Measurements from ENCODE around the gene GRK7.

The GRK7 gene

GRCh38 chr3:141725036-141725435, 38.2 kb upstream of the GRK7 start:
- TF ChIP-seq, protein P1, sequence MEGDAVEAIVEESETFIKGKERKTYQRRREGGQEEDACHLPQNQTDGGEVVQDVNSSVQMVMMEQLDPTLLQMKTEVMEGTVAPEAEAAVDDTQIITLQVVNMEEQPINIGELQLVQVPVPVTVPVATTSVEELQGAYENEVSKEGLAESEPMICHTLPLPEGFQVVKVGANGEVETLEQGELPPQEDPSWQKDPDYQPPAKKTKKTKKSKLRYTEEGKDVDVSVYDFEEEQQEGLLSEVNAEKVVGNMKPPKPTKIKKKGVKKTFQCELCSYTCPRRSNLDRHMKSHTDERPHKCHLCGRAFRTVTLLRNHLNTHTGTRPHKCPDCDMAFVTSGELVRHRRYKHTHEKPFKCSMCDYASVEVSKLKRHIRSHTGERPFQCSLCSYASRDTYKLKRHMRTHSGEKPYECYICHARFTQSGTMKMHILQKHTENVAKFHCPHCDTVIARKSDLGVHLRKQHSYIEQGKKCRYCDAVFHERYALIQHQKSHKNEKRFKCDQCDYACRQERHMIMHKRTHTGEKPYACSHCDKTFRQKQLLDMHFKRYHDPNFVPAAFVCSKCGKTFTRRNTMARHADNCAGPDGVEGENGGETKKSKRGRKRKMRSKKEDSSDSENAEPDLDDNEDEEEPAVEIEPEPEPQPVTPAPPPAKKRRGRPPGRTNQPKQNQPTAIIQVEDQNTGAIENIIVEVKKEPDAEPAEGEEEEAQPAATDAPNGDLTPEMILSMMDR (IDR thresholded peaks at IDR 0.05; ENCODE audit: borderline replicate concordance, control extremely low read depth, extremely low read depth, insufficient read depth, missing control alignments): no peak
- in situ Hi-C loops (cut with MboI; ENCODE audit: low sequenced_read_pairs, unreplicated experiment): no loop called here
- no peak for DNase-seq (ENCODE audit: low spot score)

DNA sequence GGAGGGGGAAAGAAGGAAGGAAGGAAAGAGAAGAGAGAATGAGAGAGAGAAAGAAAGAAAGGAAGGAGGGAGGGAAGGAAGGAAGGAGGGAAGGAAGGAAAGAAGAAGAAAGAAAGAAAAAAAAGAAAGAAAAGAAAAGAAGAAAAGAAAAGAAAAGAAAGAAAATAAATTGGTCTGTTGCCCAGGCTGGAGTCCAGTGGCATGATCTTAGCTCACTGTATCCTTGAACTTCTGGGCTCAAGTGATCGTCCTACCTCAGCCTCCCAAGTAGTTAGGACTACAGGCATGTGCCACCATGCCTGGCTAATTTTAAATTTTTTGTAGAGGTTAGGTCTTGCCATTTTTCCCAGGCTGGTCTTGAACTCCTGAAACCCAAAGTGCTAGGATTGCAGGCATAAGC, 36.7 kb upstream of the GRK7 start:
- DNase-seq (ENCODE audit: low spot score): no peak
- in situ Hi-C loops (cut with MboI; ENCODE audit: low sequenced_read_pairs, unreplicated experiment): no loop called here
- TF ChIP-seq, protein P1 (IDR thresholded peaks at IDR 0.05; ENCODE audit: borderline replicate concordance, control extremely low read depth, extremely low read depth, insufficient read depth, missing control alignments): no peak

DNA sequence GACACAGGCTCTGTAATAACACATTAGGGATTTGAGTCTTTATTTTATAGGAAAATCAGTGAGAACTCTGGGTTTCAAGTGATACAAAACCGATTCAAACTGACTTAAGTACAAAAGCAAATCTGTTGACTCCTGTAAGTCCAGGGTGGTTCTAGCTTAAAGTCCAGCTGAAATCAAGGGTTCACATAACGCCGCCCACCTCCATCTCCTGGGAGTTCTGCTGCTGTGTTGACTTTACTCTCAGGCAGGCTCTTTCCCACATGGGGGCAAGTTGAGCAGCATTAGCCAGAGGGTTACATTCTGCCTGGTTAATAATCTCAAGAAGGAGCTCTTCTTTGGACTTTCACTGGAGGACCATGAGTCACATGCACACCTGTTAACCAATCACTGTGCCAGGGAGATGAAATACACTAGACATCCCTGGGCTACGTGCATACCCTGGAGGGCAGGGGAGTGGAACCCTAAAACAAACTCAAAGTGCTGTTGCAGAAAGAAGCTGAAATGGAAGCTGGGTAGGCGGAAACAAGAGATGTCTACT, 34.8 kb upstream of the GRK7 start:
- TF ChIP-seq, protein P1 (IDR thresholded peaks at IDR 0.05; ENCODE audit: borderline replicate concordance, control extremely low read depth, extremely low read depth, insufficient read depth, missing control alignments): no peak
- DNase-seq (ENCODE audit: low spot score): no peak
- in situ Hi-C loops (cut with MboI; ENCODE audit: low sequenced_read_pairs, unreplicated experiment): no loop called here

DNA sequence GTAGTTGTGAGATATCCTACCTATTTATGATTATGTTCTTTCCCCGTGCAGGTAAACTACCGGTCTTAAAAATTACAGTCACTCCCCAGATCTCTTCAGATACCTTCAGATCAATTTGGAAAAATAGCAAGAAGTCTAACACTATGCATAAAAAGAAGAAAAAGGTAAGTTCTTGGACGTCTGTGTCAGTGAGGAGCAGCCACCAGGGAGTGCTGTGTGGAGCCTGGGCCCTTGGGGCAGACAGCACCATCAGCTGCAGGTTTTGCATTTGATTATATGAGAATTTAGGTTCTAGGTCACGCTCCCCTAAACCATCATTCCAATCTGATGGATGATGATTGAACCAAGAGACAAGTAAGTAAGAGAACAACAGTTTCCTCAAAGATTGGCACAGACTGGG, 34.0 kb upstream of the GRK7 start:
- no peak for DNase-seq (ENCODE audit: low spot score)
- in situ Hi-C loops (cut with MboI; ENCODE audit: low sequenced_read_pairs, unreplicated experiment): no loop called here
- TF ChIP-seq, protein P1 (IDR thresholded peaks at IDR 0.05; ENCODE audit: borderline replicate concordance, control extremely low read depth, extremely low read depth, insufficient read depth, missing control alignments): no peak

DNA sequence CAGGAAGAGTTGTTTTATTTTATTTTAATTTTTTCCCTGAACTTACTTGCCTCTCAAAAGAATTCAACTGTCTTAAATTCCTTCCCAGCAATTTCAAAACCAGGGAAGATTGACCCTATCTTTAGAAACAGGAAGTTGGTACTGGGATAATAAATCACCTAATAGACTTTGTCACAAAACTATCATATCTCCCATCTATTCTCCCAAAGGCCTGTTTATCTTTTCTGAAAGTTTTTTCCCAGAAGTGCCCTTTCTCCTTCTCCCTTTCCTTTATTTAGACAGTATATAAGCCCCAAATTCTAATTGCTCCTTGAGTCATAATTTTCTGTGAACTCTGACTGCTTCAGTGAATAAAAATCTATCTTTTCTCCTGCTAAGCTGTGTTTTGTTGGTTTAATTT, 28.0 kb upstream of the GRK7 start:
- TF ChIP-seq, protein P1 (IDR thresholded peaks at IDR 0.05; ENCODE audit: borderline replicate concordance, control extremely low read depth, extremely low read depth, insufficient read depth, missing control alignments): no peak
- in situ Hi-C loops (cut with MboI; ENCODE audit: low sequenced_read_pairs, unreplicated experiment): no loop called here

DNA sequence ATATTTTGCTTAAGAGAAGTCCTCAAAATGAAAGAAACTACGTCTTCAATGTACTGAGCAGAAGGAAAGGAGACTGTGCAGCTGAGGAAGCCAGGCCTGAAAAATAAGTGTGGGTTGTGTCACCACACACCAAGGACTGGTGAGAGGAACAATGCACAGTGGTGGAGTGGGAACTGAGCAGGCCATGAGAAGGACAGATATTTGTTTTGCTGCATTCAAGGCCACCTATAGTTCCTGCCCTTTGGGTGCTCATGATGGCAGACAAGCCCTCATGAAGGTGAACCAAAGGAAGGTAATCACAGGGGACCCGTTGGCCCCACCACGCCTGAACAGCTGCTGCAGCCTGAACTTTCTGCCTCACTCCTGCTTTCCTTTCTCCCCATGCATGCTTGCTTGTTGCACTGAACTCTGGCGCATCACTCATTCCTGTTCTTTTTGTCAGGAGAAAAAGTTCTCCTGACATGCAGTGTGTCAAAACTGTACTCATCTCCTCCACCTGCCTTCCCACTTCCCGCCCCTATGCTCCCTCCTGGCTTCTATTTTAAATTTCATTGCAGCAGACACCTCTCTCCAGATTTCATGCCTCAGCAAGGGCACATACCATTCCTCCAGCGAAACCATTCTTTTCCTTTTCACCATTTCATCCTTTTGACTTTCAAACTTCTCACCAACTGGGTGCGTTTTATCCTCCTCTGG, 27.3 kb upstream of the GRK7 start:
- TF ChIP-seq, protein P1 (IDR thresholded peaks at IDR 0.05; ENCODE audit: borderline replicate concordance, control extremely low read depth, extremely low read depth, insufficient read depth, missing control alignments): no peak
- DNase-seq (ENCODE audit: low spot score): no peak
- in situ Hi-C loops (cut with MboI; ENCODE audit: low sequenced_read_pairs, unreplicated experiment): no loop called here

More for the DNA sequence above, 28.0 kb upstream of the GRK7 start:
- no peak for DNase-seq (ENCODE audit: low spot score)
